EL (cell line): ENCODE measurements around the gene FNDC5.
A peak's percentile ranks its signal among the peaks of the same experiment; 100 is the strongest.
"Not testable (repeated sequence)": the region's sequence is repeated elsewhere in the genome, so short reads cannot be mapped to it uniquely, and the experiment has no call there.

ENCODE experiments used
- DNase-seq: peaks from one replicate; pipeline ENCODE4 v3.0.0-alpha.2; 2016

FNDC5 gene

DNA sequence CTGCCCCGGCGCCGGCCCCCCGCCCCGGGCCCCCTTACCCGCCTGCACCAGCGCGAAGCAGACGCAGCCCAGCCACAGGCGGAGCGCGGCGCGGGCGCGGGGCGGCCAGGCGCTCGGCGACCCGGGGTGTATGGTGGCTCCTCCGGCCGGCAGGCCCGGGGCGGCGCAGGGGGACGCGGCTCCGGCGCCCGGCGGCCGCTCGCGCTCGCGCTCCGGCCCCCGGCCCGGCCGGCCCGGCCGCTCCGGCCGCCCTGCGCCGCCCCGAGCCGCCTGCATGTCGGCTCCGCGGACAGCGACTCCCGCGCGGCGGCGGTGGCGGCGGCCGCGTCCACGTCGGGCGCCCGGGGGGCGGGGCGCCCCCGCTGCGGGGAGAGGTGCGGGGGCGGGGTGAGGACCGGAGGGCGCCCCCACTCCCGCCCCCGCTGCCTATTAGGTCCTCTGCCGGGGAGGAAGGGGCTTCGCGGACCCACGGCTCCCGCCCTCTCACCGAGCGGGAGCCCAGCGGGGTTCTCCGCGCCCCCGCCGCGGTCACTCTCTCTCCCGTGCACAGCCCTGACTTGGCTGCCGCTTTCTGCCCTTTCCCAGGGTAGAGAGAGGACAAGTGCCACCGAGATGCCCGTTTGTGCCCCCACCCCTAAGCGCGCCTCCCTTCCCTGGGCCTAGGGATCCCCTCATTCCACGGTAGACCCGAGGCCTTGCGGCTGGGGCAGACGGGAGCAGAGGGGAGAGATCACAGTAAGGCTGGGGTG is at the start of gene FNDC5:
Gene FNDC5 (minus strand): TSS at position 298 of the 749 bp plus-strand sequence.
- DNase-seq = peak; percentile 23

DNA sequence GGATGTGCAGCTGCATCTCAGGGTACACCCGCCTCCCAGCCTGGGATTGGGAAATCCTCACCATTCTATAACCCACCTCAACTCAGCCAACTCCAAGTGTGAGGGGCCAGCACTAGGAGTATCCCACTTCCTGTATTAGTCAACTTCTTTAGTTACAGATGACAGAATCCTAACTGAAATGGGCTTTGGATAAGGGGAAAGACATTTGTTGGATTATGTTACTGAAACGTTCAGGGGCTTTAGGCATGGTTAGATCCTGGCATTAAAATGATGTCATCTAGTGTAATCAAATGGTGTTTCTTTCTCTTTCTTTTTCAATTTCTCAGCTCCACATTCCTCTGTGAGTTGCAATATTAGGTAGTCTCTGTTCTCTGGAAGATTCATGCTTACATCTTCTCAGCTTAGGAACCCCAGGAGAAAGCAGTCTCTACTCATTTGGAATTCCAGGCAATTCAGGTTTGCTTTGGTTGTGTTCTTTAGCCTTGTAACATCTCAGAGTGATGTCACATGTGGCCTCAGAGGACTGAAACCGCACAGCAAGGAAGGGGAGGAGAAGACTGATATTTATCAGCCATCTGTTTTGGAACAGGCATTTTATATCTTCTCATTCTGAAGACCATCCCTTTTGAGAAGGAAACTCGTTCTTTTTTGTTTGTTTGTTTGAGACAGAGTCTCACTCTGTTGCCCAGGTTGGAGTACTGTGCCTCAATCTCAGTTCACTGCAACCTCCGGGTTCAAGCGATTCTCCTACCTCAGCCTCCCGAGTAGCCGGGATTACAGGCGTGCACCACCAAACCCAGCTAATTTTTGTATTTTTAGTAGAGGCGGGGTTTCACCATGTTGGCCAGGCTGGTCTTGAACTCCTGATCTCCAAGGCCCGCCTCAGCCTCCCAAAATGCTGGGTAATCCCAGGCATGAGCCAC is 49.4 kb upstream of the FNDC5 start:
- peak; percentile 63 for DNase-seq

DNA sequence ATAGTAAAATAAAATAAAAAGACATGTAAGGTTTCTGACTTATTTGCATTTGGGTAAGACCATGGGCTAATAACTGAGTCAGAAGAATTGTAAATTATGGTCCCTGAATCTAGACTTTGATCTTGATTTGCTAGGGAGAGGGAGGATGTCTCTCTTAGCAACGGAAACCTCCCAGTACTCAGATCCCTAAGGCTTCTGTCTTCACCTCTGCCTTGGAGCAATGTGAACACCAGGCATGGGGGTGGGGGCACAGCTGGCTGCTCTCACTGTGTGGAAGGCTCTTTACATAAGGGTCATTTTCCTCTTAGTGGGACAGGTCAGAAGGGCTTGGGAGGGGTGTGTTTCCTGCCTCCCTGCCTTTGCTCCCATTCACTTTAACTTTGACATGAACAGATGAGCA is 47.5 kb upstream of the FNDC5 start:
- DNase-seq = no peak

DNA sequence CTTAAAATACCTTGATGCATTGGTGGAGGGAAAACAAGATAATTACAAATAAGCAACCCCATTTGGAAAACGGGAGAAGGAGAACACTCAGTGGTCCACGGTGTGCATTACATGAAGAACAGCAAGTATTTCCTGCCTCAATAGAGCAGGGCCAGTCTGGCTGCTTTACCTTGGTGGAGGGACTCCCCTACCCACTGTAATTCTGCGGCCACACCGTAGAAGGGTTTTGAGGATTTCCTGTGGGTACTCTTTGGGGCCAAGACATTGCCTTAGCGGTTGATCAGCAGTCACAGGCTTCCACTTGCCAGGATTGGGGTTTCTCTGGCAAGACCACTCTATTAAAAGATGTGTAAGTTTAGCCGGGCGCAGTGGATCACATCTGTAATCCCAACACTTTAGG is 46.8 kb upstream of the FNDC5 start:
- DNase-seq = no peak

DNA sequence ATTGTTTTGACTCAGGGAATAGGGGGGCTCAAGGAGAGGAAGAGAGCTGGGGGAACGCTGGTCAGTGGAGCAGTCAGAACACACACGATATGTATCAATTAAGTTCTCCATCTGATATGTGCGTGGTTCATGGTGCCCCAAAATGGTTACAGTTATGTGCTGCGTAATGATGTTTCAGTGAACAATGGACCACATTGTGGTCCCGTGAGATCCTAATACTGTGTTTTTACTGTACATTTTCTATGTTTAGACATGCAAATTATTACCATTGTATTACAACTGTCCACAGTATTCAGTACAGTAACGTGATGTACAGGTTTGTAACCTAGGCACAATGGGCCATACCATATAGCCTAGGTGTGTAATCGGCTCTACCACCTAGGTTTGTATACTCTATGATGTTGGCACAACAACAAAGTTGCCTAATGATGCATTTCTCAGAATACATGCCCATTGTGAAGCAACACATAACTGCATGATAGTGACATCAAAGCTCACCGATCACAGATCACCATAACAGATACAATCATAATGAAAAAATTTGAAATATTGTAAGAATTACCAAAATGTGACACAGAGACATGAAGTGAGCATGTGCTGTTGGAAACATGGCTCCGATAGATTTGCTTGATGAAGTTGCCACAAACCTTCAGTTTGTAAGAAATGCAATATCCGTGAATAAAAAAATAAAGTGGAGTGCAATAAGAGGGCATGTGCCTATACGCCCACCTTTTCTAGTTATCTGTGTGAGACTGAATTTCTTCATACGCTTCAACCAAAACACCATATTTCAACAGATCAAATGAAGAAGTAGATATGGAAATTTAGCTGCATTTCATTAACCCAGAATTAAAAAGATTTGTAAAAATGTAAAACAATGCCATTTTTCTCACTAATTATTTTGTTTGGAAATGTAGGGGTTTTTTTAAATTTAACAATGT is 45.3 kb upstream of the FNDC5 start:
- peak; percentile 60 for DNase-seq

DNA sequence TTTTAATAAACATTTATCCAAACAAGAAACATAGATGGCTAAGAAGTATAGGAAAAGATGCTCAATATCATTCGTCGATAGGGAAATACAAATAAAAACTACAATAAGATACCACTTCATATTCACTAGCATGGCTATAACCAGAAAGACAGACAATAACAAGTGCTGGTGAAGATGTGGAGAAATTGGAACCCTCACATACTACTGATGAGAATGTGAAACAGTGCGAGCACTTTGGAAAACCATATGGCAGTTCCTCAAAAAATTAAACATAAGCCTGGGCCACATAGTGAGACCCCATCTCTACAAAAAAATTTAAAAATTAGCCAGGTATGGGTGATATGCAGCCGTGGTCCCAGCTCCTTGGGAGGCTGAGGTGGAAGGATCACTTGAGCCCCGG is 39.6 kb upstream of the FNDC5 start:
- no peak for DNase-seq

DNA sequence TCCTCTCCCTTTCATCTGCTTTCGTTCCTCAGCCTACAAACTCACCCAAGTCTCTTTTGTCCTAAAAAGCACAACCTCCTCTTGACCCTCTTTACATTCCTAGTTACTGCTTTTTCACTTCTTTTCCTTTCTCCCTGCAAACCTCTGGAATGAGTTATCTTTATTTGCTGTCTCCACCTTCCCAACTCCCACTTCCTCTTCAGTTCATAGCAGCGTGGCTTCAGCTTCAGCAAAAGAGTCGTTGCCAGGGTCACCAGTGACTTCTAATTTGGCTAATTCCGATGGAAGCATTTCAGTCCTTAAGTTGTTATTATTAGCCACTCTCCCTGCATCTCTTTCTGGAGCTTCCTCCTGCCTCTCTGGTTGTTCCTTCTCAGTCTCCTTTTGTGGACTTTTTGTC is 36.7 kb upstream of the FNDC5 start:
- peak; percentile 31 for DNase-seq

DNA sequence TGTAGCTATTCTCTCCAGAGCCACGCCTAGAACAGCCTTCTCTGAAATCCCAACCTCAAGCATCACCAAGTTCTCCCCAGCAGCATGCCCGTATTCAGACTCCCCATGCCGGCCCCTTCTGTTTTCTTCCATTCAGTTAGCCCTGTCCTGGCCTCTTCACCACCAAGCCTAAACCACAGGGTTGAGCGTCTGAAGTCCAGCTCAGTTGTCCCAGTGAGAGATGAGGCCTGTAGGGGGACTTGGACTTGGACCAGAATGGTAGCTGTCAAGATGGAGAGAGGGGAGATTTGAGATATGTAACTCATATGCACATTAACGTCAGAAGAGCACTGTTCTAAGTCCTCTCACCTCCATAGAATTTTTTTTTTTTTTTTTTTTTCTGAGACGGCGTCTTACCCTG is 35.9 kb upstream of the FNDC5 start:
- no peak for DNase-seq

DNA sequence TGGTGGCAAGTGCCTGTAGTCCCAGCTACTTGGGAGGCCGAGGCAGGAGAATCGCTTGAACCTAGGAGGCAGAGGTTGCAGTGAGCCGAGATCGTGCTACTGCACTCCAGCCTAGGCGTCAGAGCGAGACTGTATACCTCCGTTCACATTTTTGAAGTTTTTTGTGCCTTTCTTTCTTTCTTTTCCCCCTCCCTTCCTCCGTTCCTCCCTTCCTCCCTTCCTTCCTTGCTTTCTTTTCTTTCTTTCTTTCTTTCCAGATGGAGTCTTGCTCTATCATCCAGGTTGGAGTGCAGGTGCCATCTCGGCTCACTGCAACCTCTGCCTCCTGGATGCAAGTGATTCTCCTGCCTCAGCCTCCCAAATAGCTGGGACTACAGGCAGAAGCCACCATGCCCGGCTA is 34.9 kb upstream of the FNDC5 start:
- not testable (repeated sequence) for DNase-seq

DNA sequence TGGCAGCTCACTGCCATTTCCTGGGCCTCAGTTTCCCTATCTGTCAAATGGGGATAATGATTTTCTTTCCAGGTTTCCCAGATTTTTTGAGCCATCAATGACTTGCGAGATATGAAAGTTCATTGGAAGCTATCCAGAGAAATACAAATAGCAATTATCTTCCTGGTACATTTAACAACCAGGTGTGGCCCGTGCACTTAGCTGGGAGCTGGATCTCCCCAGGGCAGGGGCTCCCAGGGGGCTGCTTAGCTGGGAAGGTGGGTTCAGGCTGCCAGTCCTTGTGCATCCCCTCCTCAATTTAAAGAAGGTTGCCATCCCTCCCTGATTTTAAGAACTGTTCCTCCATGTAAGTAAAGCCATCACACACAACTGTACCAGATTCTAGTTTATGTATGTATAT is 34.1 kb upstream of the FNDC5 start:
- DNase-seq = no peak

DNA sequence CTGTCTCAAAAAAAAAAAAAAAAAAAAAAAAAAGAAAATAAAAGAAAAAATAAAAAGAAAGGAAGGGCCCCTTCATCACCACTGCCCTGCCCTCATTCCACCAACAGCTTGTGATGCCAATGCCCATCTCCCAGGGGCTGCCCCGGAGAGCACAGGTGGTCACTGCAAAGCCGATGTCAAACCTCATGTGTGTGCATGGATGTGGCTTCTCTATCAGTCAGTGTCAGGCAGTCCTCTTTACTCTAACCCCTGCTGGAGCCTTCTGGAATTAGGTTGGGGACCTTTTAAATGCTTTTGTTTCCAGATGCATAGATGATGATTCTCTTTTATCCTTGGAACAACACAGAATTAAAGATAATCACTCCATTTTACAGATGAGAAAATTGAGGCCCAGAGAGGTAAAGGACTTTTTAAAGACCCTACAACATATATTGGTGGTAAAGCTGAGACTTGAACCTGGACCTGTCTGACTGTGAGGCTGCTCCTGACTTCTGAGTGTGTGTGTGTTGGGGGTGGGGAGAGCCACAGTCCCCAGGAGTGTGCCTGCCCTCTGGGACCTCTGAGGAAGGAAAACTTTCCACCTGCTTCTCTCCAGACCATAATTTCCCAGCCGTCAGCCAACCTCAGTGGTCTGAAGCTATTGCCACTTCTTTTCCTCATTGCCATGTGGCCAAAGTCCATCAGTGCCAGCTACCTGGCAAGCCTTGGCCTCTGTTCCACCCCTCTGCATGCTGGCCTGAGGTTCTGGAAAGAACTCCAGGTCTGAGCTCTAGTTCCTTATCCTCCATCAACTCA is 33.5 kb upstream of the FNDC5 start:
- no peak for DNase-seq

DNA sequence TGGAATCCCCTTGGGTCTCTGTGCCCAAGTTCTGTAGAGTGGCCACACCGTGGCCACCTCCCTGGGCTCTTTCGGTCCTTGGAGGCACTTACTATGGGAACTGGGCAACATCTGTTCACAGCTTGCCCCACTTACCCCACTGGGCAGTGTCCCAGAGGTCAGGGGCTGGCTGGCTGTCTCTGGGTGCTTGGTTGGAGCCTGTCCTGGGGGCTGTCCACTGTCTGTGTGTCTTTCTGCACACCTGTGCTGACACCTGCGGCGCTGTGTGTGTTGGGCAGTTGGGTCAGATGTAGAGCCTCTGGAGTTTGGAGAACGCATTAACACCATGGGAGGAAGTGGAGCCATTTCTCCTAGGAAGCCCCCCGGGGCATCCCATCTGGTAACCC is 31.8 kb upstream of the FNDC5 start:
- DNase-seq = no peak

DNA sequence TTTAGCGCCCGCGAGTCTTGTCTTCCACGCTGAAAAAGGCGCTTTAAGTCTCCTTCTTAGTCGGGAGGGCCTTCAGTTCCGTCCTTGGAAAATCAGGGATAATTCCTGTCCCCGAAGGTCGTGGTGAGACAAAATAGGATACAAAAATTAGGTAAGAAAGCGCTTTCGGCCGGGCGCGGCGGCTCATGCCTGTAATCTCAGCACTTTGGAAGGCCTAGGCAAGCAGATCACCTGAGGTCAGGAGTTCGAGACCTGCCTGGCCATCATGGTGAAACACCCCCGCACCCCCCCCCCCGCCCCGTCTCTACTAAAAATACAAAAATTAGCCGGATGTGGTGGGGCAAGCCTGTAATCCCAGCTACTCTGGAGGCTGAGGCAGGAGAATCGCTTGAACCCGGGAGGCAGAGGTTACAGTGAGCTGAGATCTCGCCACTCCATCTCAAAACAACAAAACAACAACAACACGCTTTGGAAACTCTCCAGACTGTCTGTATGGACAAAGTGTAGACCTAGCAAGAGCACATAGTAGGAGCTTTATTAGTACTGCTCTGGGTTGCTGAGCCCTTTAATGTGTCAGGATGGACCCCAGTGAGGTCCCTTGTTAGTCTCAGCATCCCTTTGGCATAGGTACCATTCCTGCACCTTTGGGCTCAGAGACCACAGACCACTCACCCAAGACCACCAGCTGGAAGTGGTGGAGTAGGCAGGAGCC is 31.3 kb upstream of the FNDC5 start:
- DNase-seq = no peak

DNA sequence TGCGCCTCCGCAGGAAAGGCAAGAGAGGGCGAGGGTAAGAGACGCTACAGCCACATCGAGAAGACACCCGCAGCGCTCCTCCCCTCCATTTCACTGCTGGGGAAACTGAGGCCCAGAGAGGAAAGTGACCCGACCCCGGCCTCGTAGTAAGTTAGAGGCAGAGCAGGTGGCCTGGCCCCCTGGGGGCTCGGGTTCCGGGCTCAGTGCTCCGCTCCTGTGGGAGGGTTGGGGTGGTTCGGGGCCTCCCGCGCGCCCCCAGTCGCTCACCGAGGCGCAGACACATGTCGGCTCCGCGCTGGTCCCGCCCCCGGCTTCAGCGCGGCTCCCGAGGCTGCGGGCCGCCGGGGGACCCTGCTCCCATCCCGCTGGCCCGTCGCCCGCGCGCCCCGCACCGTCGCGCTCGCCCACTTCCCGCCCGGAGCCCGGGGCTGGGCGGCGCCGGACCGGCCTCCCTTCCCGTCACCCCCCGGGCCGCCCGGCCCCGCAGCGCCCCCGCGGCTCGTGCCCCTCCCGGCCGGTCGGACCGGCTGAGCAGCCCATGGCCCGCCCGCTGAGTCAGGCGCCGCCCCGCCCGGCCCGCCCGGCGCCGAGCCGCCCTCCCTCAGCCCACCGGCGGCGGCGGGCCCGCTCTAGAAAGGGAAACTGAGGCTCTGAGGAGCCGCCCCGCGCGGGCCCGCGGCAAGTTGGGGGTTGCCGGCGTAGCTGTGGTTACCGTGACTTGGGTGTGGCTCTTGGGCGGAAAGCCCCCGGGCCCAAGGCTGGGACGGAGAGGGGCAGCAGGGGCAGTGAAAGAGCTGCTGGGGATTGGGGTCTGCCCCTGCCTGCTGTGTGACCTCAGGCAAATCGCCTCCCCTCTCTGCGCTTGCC is 30.5 kb upstream of the FNDC5 start, which contains the start of gene TMEM54:
Gene TMEM54 (minus strand): TSS at position 434 of the 867 bp plus-strand sequence. CDS start 151 bp downstream, at position 283.
- DNase-seq = peak; percentile 38

DNA sequence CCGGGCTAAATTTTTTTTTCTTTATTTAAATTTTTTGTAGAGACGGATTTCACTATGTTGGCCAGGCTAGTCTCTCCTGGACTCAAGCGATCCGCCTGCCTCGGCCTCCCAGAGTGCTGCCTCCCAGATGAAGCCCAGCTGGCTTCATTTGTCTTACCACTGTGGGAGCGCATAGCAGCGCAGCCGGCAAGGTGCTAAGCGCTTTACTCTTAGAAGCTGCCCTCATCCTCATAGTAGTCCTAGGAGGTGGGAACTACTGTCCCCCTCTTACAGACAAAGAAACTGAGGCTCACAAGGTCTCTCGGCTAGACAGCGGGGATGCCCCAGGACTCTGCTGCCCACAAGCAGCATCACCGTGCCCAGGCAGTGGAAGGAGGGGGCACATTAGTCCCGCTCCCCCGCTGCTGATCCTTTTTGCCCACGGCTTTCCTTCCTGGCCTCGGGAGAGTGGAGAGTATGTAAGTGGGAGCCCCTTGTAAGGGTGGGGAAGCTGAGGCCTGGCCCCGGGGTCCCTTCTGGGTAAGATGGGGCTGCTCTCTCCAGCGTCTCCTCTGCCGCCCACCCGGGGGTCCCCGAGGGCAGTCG is 29.8 kb upstream of the FNDC5 start:
- no peak for DNase-seq

DNA sequence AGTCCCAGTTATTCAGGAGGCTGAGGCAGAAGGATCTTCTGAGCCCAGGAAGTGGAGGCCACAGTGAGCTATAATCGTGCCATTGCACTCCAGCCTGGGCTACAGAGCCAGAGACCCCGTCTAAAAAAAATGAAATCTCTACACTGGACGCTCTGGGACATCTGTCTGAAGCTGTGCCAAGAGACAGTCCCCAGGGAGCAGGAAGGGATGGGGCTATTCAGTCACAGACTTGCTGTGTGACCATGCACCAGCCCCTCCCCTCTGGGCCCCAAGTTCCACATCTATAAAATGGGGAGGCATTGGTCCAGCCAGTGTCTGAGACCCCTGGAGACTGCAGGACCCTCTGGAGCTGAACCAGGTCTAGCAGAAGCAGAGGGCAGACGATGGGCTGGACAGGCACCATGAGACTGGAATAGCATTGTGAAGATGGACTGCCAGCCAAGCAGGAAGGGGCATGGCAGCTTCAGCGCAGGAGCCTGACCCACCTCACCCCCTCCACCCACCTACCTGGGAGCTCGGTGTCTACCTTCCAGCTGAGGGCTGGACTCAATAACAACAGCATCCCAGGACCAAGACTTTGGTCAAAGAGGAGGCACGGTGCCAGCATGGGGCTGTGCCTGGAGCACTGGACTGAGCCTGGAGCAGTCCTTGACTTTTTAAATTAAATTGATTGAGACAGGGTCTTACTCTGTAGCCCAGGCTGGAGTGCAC is 29.0 kb upstream of the FNDC5 start:
- no peak for DNase-seq

DNA sequence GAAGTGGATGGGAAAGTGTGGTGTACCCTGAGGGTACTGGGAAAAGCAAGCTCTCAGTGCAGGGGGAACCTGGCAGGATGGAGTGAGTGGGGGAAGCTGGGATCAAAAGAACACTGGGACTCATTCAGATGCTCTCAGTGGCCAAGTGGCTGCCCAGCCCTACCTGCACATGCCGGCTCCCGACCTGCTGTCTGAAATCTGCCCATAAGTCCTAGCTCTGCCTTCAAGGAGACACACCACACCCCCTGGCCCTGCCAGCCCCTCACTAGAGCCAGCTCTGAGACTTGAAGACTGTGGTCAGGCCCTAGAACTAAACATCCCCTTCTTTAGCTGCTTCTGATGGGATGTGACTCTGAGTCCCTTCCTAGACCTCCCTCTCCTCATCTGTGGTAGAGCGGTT is 28.2 kb upstream of the FNDC5 start:
- no peak for DNase-seq

DNA sequence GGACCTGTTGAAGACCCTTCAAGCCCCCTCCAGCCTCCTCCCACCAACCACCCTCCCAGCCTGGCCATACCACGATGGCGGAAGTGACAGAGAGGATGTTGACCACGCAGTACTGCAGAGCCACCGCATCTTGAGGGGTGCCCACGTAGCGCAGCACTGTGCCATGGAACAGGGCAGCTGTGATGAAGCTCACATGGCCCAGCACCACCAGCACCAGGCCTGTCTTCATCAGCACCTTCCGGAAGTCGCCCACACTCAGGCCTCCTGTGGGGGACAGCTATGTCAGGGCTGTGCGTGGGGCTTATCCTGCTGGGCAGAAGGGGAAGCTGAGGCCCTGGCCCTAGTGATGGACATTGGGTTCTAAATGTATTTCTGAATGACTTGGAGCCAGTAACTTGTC is 27.3 kb upstream of the FNDC5 start:
- no peak for DNase-seq
